Neuronal stem cell (in vitro differentiated cells): ENCODE measurements around the gene SPAST.

Experiments used
- DNase-seq: peaks from one replicate; pipeline ENCODE4 v3.0.0-alpha.2; 2013; ENCODE audit warnings: low spot score
- H2AFZ ChIP-seq: one replicate; pipeline ENCODE4 v1.6.1; 2013; ENCODE audit warnings: mild to moderate bottlenecking, low read length, inconsistent platforms
- H2AK5ac ChIP-seq: 2 replicates; pipeline ENCODE4 v1.6.1; 2013; ENCODE audit warnings: low read depth, mild to moderate bottlenecking, inconsistent platforms, low read length, moderate library complexity, mixed read lengths
- H2BK120ac ChIP-seq: 2 replicates; pipeline ENCODE4 v1.6.1; 2013; ENCODE audit warnings: low read depth, mild to moderate bottlenecking, inconsistent platforms, low read length, moderate library complexity, mixed read lengths
- H2BK12ac ChIP-seq: one replicate; pipeline ENCODE4 v1.6.1; 2013; ENCODE audit warnings: low read length, inconsistent platforms
- H2BK15ac ChIP-seq: 2 replicates; pipeline ENCODE4 v1.6.1; 2013; ENCODE audit warnings: mild to moderate bottlenecking, low read length, inconsistent platforms, mixed read lengths
- H2BK5ac ChIP-seq: one replicate; pipeline ENCODE4 v1.6.1; 2013; ENCODE audit warnings: inconsistent platforms, mild to moderate bottlenecking, low read length, moderate library complexity
- H3K14ac ChIP-seq: one replicate; pipeline ENCODE4 v1.6.1; 2013; ENCODE audit warnings: low read length, inconsistent platforms
- H3K18ac ChIP-seq: 2 replicates; pipeline ENCODE4 v1.6.1; 2013; ENCODE audit warnings: low read length, inconsistent platforms
- H3K23ac ChIP-seq: 2 replicates; pipeline ENCODE4 v1.6.1; 2013; ENCODE audit warnings: low read depth, mild to moderate bottlenecking, mixed read lengths, low read length, inconsistent platforms; ENCODE audit not compliant: poor library complexity
- H3K27ac ChIP-seq: replicated peaks from 3 replicates; pipeline ENCODE4 v1.5.1; 2013; ENCODE audit warnings: low read length, inconsistent platforms
- H3K27me3 ChIP-seq, 3 experiments: 2 replicates each; pipeline ENCODE4 v1.6.1; 2013; ENCODE audit warnings: low read length in 3 of 3, mild to moderate bottlenecking in 2 of 3, inconsistent platforms in 1 of 3, low read depth in 1 of 3, mixed read lengths in 1 of 3, moderate library complexity in 1 of 3; ENCODE audit not compliant: control insufficient read depth in 3 of 3, insufficient read depth in 3 of 3
- H3K36me3 ChIP-seq, 2 donors: replicated peaks in 1 of 2; 2 replicates each; pipeline ENCODE4 v1.6.1; 2013; ENCODE audit warnings: low read length in 2 of 2; ENCODE audit not compliant: control insufficient read depth in 2 of 2, insufficient read depth in 2 of 2
- H3K4ac ChIP-seq: 2 replicates; pipeline ENCODE4 v1.6.1; 2013; ENCODE audit warnings: inconsistent platforms, mild to moderate bottlenecking, low read length, moderate library complexity
- H3K4me1 ChIP-seq, 2 donors: 1 replicate in 1 of 2; 2 replicates in 1 of 2; pipeline ENCODE4 v1.6.1; 2013; ENCODE audit warnings: low read length in 2 of 2, low read depth in 1 of 2; ENCODE audit not compliant: control insufficient read depth in 2 of 2, insufficient read depth in 1 of 2
- H3K4me2 ChIP-seq: one replicate; pipeline ENCODE4 v1.6.1; 2013; ENCODE audit warnings: mild to moderate bottlenecking, low read length, inconsistent platforms; ENCODE audit not compliant: insufficient read depth, poor library complexity, severe bottlenecking
- H3K4me3 ChIP-seq, 2 donors: 2 replicates each; pipeline ENCODE4 v1.5.1; 2013; ENCODE audit warnings: low read length in 2 of 2, mild to moderate bottlenecking in 2 of 2, inconsistent platforms in 1 of 2, moderate library complexity in 1 of 2
- H3K79me1 ChIP-seq: one replicate; pipeline ENCODE4 v1.6.1; 2013; ENCODE audit warnings: low read depth, mild to moderate bottlenecking, inconsistent platforms, low read length, moderate library complexity
- H3K9ac ChIP-seq: one replicate; pipeline ENCODE4 v1.6.1; 2013; ENCODE audit warnings: mild to moderate bottlenecking, low read depth, low read length, inconsistent platforms; ENCODE audit not compliant: poor library complexity
- H3K9me3 ChIP-seq, 2 donors: replicated peaks in 1 of 2; 2 replicates each; pipeline versions ENCODE3 to v1.6.1; 2013; ENCODE audit warnings: low read length in 2 of 2, mild to moderate bottlenecking in 2 of 2, inconsistent platforms in 1 of 2, low read depth in 1 of 2, mixed read lengths in 1 of 2, moderate library complexity in 1 of 2; ENCODE audit not compliant: control insufficient read depth in 2 of 2, insufficient read depth in 1 of 2
- H4K8ac ChIP-seq: one replicate; pipeline ENCODE4 v1.6.1; 2013; ENCODE audit warnings: low read depth, mild to moderate bottlenecking, inconsistent platforms, low read length, moderate library complexity
- H4K91ac ChIP-seq: one replicate; pipeline ENCODE4 v1.6.1; 2013; ENCODE audit warnings: low read length, low read depth, mild to moderate bottlenecking, inconsistent platforms; ENCODE audit not compliant: poor library complexity
- WGBS, 2 donors: extraction: QIAGEN DNeasy Blood & Tissue Kit; methylation state at CpG; one replicate each; pipeline ENCODE4 v1.1.7; 2013; ENCODE audit warnings: missing lambda C conversion rate in 2 of 2, mixed read lengths in 1 of 2; ENCODE audit not compliant: insufficient read length in 2 of 2, insufficient replicate concordance in 1 of 2; ENCODE audit errors: extremely low coverage in 2 of 2; 5-methylcytosine and 5-hydroxymethylcytosine counted together

SPAST gene

DNA sequence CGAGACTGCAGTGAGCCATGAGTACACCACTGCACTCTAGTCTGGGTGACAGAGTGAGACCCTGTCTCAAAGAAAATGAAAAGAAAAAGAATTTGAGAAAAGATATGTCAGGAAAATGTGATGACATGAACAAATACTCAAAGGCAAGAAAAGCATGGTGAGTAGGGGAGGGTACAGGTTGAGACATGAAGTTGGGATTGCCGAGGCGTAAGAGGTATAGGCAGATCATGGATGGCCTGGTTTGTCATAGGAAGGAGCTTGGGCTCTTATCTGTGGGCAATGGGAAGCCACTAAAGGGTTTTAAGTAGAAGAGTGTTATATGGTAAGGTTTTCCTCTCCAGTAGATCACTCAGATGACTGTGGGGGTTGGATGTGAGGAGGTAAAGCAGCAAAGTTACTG is 32.3 kb downstream of the SPAST start:
- H3K9ac ChIP-seq, result no peak overlapping the region
- H2BK5ac ChIP-seq, result no peak overlapping the region
- no peak overlapping the region for H3K23ac ChIP-seq
- H2AFZ ChIP-seq, result no peak overlapping the region
- H3K79me1 ChIP-seq, result no peaks in the 10 kb centered on the region
- H3K4me2 ChIP-seq, result no peak overlapping the region
- H2AK5ac ChIP-seq, result no peak overlapping the region
- H2BK12ac ChIP-seq, result no peak overlapping the region
- no peak overlapping the region for H3K4ac ChIP-seq
- H3K4me1 ChIP-seq, result peaks cover 0 to 4% of the 10 kb centered on the region in 2 donors
- no peak overlapping the region for H2BK120ac ChIP-seq
- no peak overlapping the region for H3K18ac ChIP-seq
- no peak overlapping the region for H3K4me3 ChIP-seq
- H4K91ac ChIP-seq, result no peak overlapping the region
- H3K14ac ChIP-seq, result no peak overlapping the region
- H3K9me3 ChIP-seq, result no peaks in the 10 kb centered on the region
- no peak for DNase-seq
- no peak overlapping the region for H2BK15ac ChIP-seq
- H3K27ac ChIP-seq, result no peak overlapping the region
- H3K27me3 ChIP-seq, result no peaks in the 10 kb centered on the region
- peaks cover 0 to 27% of the 10 kb centered on the region in 2 donors for H3K36me3 ChIP-seq
- no peak overlapping the region for H4K8ac ChIP-seq
- no CpG with 5 or more reads among the region's 3 CpGs for WGBS, 2 donors

DNA sequence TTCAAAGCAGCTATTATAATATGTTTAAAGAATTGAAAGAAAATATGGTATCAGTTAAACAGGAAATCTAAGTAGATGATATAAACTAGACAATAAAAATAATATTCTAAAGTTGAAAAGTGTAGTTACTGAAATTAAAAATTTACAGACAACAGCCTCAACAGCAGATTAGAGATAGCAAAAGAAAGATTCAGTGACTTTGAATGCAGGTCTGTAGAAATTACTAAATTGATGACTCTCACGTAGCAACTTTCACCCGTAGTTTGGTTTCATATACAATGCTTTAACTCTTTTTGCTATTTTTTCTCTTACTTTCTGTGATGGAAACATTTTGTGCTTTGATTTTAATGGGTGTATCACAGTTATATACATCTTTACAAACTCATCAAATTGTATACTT is 44.8 kb downstream of the SPAST start:
- H3K36me3 ChIP-seq, result peaks cover 8 to 18% of the 10 kb centered on the region in 2 donors
- H2AFZ ChIP-seq, result no peak overlapping the region
- no peaks in the 10 kb centered on the region for H3K79me1 ChIP-seq
- H3K4me1 ChIP-seq, result no peaks in the 10 kb centered on the region
- no peaks in the 10 kb centered on the region for H3K27me3 ChIP-seq
- H3K14ac ChIP-seq, result no peak overlapping the region
- no peak overlapping the region for H3K4me2 ChIP-seq
- no peak overlapping the region for H3K4ac ChIP-seq
- no CpG with 5 or more reads among the region's 2 CpGs for WGBS, 2 donors
- no peak overlapping the region for H3K23ac ChIP-seq
- H3K4me3 ChIP-seq, result no peak overlapping the region
- no peak for DNase-seq
- H2BK120ac ChIP-seq, result no peak overlapping the region
- H3K9me3 ChIP-seq, result peaks cover 4 to 31% of the 10 kb centered on the region in 2 donors
- H2BK15ac ChIP-seq, result no peak overlapping the region
- no peak overlapping the region for H2BK12ac ChIP-seq
- no peak overlapping the region for H3K18ac ChIP-seq
- H3K27ac ChIP-seq, result no peak overlapping the region
- H2BK5ac ChIP-seq, result no peak overlapping the region
- no peak overlapping the region for H4K91ac ChIP-seq
- no peak overlapping the region for H4K8ac ChIP-seq
- no peak overlapping the region for H2AK5ac ChIP-seq
- no peak overlapping the region for H3K9ac ChIP-seq

DNA sequence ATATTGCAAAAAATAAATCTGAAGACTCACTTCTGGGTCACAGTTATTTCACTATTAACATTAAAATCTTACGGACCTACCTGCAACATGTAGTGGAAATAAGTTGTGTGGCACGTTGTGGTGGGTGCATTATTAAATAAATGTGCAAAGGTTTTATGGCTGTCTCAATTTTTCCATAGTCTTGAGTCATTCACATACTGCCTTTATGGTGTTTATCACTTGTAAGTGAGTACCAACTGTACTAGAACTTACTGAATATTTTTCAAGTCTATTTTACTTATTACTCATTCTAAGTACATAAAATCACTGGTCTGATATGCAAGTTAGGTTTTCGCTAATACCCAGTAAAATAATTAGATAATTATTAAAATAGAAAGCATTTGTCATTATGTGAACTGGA is 54.7 kb downstream of the SPAST start:
- Histone ChIP-seq H3K27me3 (no peaks in the 10 kb centered on the region), H2AFZ (no peak overlapping the region), H3K9ac (no peak overlapping the region), H2BK12ac (no peak overlapping the region), H2AK5ac (no peak overlapping the region), H3K4ac (no peak overlapping the region), H3K4me1 (no peaks in the 10 kb centered on the region), H4K8ac (no peak overlapping the region), H3K4me2 (no peak overlapping the region), H3K23ac (no peak overlapping the region), H3K27ac (no peak overlapping the region), H2BK120ac (no peak overlapping the region), H3K18ac (no peak overlapping the region), H3K4me3 (no peak overlapping the region), H3K79me1 (no peaks in the 10 kb centered on the region), H3K36me3 (peaks cover 0 to 48% of the 10 kb centered on the region in 2 donors), H2BK5ac (no peak overlapping the region), H3K14ac (no peak overlapping the region), H2BK15ac (no peak overlapping the region), H4K91ac (no peak overlapping the region), H3K9me3 (no peaks in the 10 kb centered on the region)
- no CpG with 5 or more reads among the region's 3 CpGs for WGBS, 2 donors
- DNase-seq, result no peak

DNA sequence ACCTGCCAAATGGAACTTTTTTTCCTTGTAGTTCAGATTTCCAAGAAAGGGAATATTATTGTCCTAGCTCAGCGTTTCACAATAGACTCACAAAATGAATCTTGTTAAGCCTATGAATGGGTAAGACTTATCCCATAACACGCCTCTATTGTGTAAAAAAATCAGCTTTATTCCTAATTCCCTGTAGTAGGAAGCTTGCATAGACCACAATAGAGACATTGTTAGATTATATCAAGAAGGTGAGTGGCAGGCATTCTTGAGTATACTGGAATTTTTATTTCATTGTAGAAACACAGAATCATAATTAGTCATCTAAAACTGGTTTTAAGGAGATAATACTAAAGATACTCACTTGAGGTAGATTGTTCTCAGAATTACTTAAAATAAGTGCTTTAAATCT is 55.8 kb downstream of the SPAST start:
- H3K27me3 ChIP-seq, result no peaks in the 10 kb centered on the region
- no peak overlapping the region for H2BK120ac ChIP-seq
- no peak overlapping the region for H3K23ac ChIP-seq
- no peak overlapping the region for H3K4me2 ChIP-seq
- H3K36me3 ChIP-seq, result peaks cover 0 to 54% of the 10 kb centered on the region in 2 donors
- H4K91ac ChIP-seq, result no peak overlapping the region
- H4K8ac ChIP-seq, result no peak overlapping the region
- H3K9ac ChIP-seq, result no peak overlapping the region
- no peaks in the 10 kb centered on the region for H3K9me3 ChIP-seq
- no peak for DNase-seq
- no CpG with 5 or more reads among the region's 2 CpGs for WGBS, 2 donors
- H2AFZ ChIP-seq, result no peak overlapping the region
- no peak overlapping the region for H3K4ac ChIP-seq
- H2BK12ac ChIP-seq, result no peak overlapping the region
- H3K27ac ChIP-seq, result no peak overlapping the region
- H2BK15ac ChIP-seq, result no peak overlapping the region
- H2BK5ac ChIP-seq, result no peak overlapping the region
- no peak overlapping the region for H3K4me3 ChIP-seq
- no peak overlapping the region for H3K18ac ChIP-seq
- H2AK5ac ChIP-seq, result no peak overlapping the region
- no peaks in the 10 kb centered on the region for H3K79me1 ChIP-seq
- no peak overlapping the region for H3K14ac ChIP-seq
- H3K4me1 ChIP-seq, result no peaks in the 10 kb centered on the region
